ENCODE data around the gene PRKAG2. TPM values are rescaled to one million over a fixed set of nuclear protein-coding genes. Genes with fewer than 3 reads are reported as not detected.

The PRKAG2 gene
- total and polyA plus RNA-seq, 2 of the 13 experiments (the other 11 are each of a cell fraction or from before 2014, with no cell fraction given) = 0.90 to 1.3 TPM

- no peak for TF ChIP-seq CAMTA2 (CRISPR knock-in tag; IDR thresholded peaks at IDR 0.05; ENCODE audit: borderline replicate concordance)
Measured at GRCh38 chr7:151866028-151866427, 10.9 kb downstream of the PRKAG2 start (continued).

- CTCF ChIA-PET (ENCODE audit: low intra/inter-chr PET ratio, low total read pairs) = no interaction called here
- Histone ChIP-seq H3K79me2 (ENCODE audit: insufficient read depth, low read length) (no peaks in the 10 kb centered on the region), H3K27me3 (ENCODE audit: control insufficient read depth in 1 of 2, insufficient read depth in 2 of 2, low read length in 2 of 2) (peaks cover 0 to 5% of the 10 kb centered on the region in 2 experiments; a peak in 2 of 5 replicates), H3K9ac (ENCODE audit: insufficient read depth, low read depth, low read length) (no peak overlapping the region), H3K36me3 (replicated peaks in 1 of 2; ENCODE audit: control insufficient read depth in 1 of 2, insufficient read depth in 2 of 2, low read length in 2 of 2) (no peaks in the 10 kb centered on the region), H3K4me3 (replicated peaks in 1 of 3; ENCODE audit: insufficient read depth in 1 of 3, low read depth in 2 of 3, low read length in 3 of 3) (no peak overlapping the region), H3K27ac (ENCODE audit: extremely low read length, insufficient read depth, low read length) (no peak overlapping the region), H3K4me1 (ENCODE audit: insufficient read depth, low read length) (peaks cover 2% of the 10 kb centered on the region), H3K4me2 (ENCODE audit: low read depth, low read length) (no peak overlapping the region), H4K20me1 (ENCODE audit: insufficient read depth, low read length) (no peaks in the 10 kb centered on the region; the same call in 1 of the 2 replicates), H2AFZ (ENCODE audit: low read length) (no peak overlapping the region), H3K9me3 (ENCODE audit: low read length) (no peaks in the 10 kb centered on the region)
- DNase-seq (ENCODE audit: low spot score) (no peak), FAIRE-seq (no peak), ATAC-seq (no peak)
- WGBS (ENCODE audit: low lambda C conversion rate) = 26% methylated on average over 9 of the region's 16 CpGs
- intact Hi-C loops (cut with micrococcal nuclease; ENCODE audit: unreplicated experiment) = no loop called here
- POLR2A ChIA-PET = no interaction called here
- no peak for TF ChIP-seq SNAI1 (CRISPR knock-in tag; IDR thresholded peaks at IDR 0.05; ENCODE audit: borderline replicate concordance)
- TF ChIP-seq, protein P1, sequence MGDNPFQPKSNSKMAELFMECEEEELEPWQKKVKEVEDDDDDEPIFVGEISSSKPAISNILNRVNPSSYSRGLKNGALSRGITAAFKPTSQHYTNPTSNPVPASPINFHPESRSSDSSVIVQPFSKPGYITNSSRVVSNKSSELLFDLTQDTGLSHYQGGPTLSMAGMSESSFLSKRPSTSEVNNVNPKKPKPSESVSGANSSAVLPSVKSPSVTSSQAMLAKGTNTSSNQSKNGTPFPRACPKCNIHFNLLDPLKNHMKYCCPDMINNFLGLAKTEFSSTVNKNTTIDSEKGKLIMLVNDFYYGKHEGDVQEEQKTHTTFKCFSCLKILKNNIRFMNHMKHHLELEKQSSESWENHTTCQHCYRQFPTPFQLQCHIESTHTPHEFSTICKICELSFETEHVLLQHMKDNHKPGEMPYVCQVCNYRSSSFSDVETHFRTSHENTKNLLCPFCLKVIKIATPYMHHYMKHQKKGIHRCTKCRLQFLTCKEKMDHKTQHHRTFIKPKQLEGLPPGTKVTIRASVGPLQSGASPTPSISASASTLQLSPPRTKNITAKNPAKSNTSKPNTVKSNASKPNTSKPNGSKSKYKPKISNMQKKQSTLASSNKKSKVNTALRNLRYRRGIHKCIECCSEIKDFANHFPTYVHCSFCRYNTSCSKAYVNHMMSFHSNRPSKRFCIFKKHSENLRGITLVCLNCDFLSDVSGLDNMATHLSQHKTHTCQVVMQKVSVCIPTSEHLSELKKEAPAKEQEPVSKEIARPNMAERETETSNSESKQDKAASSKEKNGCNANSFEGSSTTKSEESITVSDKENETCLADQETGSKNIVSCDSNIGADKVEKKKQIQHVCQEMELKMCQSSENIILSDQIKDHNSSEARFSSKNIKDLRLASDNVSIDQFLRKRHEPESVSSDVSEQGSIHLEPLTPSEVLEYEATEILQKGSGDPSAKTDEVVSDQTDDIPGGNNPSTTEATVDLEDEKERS (CRISPR knock-in tag; IDR thresholded peaks at IDR 0.05) = no peak
- no peak for TF ChIP-seq ZNF556 (CRISPR knock-in tag; IDR thresholded peaks at IDR 0.05; ENCODE audit: borderline replicate concordance)
- TF ChIP-seq SMAD1 (CRISPR knock-in tag; IDR thresholded peaks at IDR 0.05; ENCODE audit: borderline replicate concordance, low read depth) = no peak
- TF ChIP-seq ZNF567 (CRISPR knock-in tag; IDR thresholded peaks at IDR 0.05; ENCODE audit: borderline replicate concordance) = no peak
- no peak for TF ChIP-seq GTF3A (CRISPR knock-in tag; conservative IDR thresholded peaks at IDR 0.05)
- TF ChIP-seq ZNF572 (CRISPR knock-in tag; IDR thresholded peaks at IDR 0.05) = no peak
- TF ChIP-seq FOXA3 (CRISPR knock-in tag; IDR thresholded peaks at IDR 0.05) = no peak
- TF ChIP-seq SUZ12 (IDR thresholded peaks at IDR 0.05; ENCODE audit: low read depth, low read length) = no peak
- in situ Hi-C loops (cut with HindIII; ENCODE audit: extremely low pct_ligation_motif_present, low pct_unique_long_range_greater_than_20kb) = no loop called here
- BruUV-seq (replicated peaks) = no TSS peak
Measured at GRCh38 chr7:151865070-151865670, 11.7 kb downstream of the PRKAG2 start.
